ENCODE data around the gene TK2. TPM values are rescaled to one million over a fixed set of nuclear protein-coding genes. Genes with fewer than 3 reads are reported as not detected.
A peak's percentile ranks its signal among the peaks of the same experiment; 100 is the strongest.

TK2 gene
- total and polyA plus RNA-seq, 9 of the 15 experiments (the other 6 are each of a cell fraction or from before 2014, with no cell fraction given): 1.1 to 10.2 (median 5.3) TPM

GRCh38 chr16:66516808-66517585 is 32.9 kb downstream of the TK2 start (continued):
- TF ChIP-seq ZHX1 (conservative IDR thresholded peaks at IDR 0.05; ENCODE audit: low read length) (no peak), ARID1B (IDR thresholded peaks at IDR 0.05) (peak; percentile 86), ZNF518B (CRISPR knock-in tag; IDR thresholded peaks at IDR 0.05) (no peak), ZNF780A (CRISPR knock-in tag; IDR thresholded peaks at IDR 0.05) (no peak), KDM5B (IDR thresholded peaks at IDR 0.05; ENCODE audit: insufficient replicate concordance, low read depth, low read length) (no peak), ZFP36 (IDR thresholded peaks at IDR 0.05; ENCODE audit: low read depth, low read length, partially characterized antibody) (peak; percentile 37), NCOA1 (IDR thresholded peaks at IDR 0.05; ENCODE audit: low read depth) (peak; percentile 66; the same call in 1 of the 2 replicates), LCOR (CRISPR knock-in tag; IDR thresholded peaks at IDR 0.05) (no peak), NFRKB (IDR thresholded peaks at IDR 0.05; ENCODE audit: low read depth) (peak; percentile 67; the same call in 1 of the 2 replicates), ZNF124 (CRISPR knock-in tag; IDR thresholded peaks at IDR 0.05) (no peak), FOXM1 (IDR thresholded peaks at IDR 0.05; ENCODE audit: low read depth) (no peak), FOXM1 (CRISPR knock-in tag; IDR thresholded peaks at IDR 0.05; ENCODE audit: low read depth) (no peak), NCOA6 (IDR thresholded peaks at IDR 0.05) (no peak), ZBTB5 (IDR thresholded peaks at IDR 0.05) (no peak), YY1 (IDR thresholded peaks at IDR 0.05; ENCODE audit: borderline replicate concordance in 1 of 3, control insufficient read depth in 1 of 3, extremely low read depth in 1 of 3, insufficient read depth in 3 of 3, insufficient read length in 1 of 3, insufficient replicate concordance in 2 of 3, low read depth in 1 of 3, low read length in 2 of 3) (peak in 1 of 3 experiments; percentile 49), NKRF (IDR thresholded peaks at IDR 0.05; ENCODE audit: borderline replicate concordance) (no peak; the same call in 1 of the 2 replicates), ZNF316 (IDR thresholded peaks at IDR 0.05) (peak; percentile 39)
